ENCODE measurements around the gene SRRM4. TPM values are rescaled to one million over a fixed set of nuclear protein-coding genes. Genes with fewer than 3 reads are reported as not detected.
"Not testable (repeated sequence)": the region's sequence is repeated elsewhere in the genome, so short reads cannot be mapped to it uniquely, and the experiment has no call there.

Gene SRRM4
- total and polyA plus RNA-seq, 2 experiments from 2014 or later: 0.21 to 0.46 TPM

- no peaks in the 10 kb centered on the region for H3K27me3 ChIP-seq
- H3K9me3 ChIP-seq (ENCODE audit: low read depth): no peaks in the 10 kb centered on the region
- peak in 1 of 2 donors; percentile 41 for DNase-seq (ENCODE audit: low read depth in 1 of 2, low spot score in 1 of 2)
- no peak overlapping the region for H3K27ac ChIP-seq
- no peak for TF ChIP-seq CTCF (IDR thresholded peaks at IDR 0.05; ENCODE audit: low read depth, low read length)
- H3K36me3 ChIP-seq: no peaks in the 10 kb centered on the region
- peaks cover 9% of the 10 kb centered on the region for H3K4me1 ChIP-seq (ENCODE audit: low read depth)
- H3K4me3 ChIP-seq: no peak overlapping the region
Measured at GRCh38 chr12:119096429-119097202, 115.3 kb downstream of the SRRM4 start.

- H3K27me3 ChIP-seq: no peaks in the 10 kb centered on the region
- no peak for DNase-seq (ENCODE audit: low read depth in 1 of 2, low spot score in 1 of 2)
- no peak overlapping the region for H3K4me3 ChIP-seq
- no peaks in the 10 kb centered on the region for H3K36me3 ChIP-seq
- peaks cover 6% of the 10 kb centered on the region for H3K4me1 ChIP-seq (ENCODE audit: low read depth)
- no peaks in the 10 kb centered on the region for H3K9me3 ChIP-seq (ENCODE audit: low read depth)
- H3K27ac ChIP-seq: peak overlapping the region; percentile 2
- no peak for TF ChIP-seq CTCF (IDR thresholded peaks at IDR 0.05; ENCODE audit: low read depth, low read length)
Measured at GRCh38 chr12:119100933-119101332, 119.6 kb downstream of the SRRM4 start.

- H3K27me3 ChIP-seq: no peaks in the 10 kb centered on the region
- peaks cover 6% of the 10 kb centered on the region for H3K4me1 ChIP-seq (ENCODE audit: low read depth)
- no peak overlapping the region for H3K27ac ChIP-seq
- H3K9me3 ChIP-seq (ENCODE audit: low read depth): no peaks in the 10 kb centered on the region
- no peak for DNase-seq (ENCODE audit: low read depth in 1 of 2, low spot score in 1 of 2)
- no peak overlapping the region for H3K4me3 ChIP-seq
- no peaks in the 10 kb centered on the region for H3K36me3 ChIP-seq
- TF ChIP-seq CTCF (IDR thresholded peaks at IDR 0.05; ENCODE audit: low read depth, low read length): no peak
Measured at GRCh38 chr12:119102274-119102673, 120.9 kb downstream of the SRRM4 start.

- H3K9me3 ChIP-seq (ENCODE audit: low read depth): no peaks in the 10 kb centered on the region
- H3K4me1 ChIP-seq (ENCODE audit: low read depth): peaks cover 6% of the 10 kb centered on the region
- no peaks in the 10 kb centered on the region for H3K36me3 ChIP-seq
- TF ChIP-seq CTCF (IDR thresholded peaks at IDR 0.05; ENCODE audit: low read depth, low read length): no peak
- no peak for DNase-seq (ENCODE audit: low read depth in 1 of 2, low spot score in 1 of 2)
- H3K27me3 ChIP-seq: no peaks in the 10 kb centered on the region
- H3K27ac ChIP-seq: no peak overlapping the region
- no peak overlapping the region for H3K4me3 ChIP-seq
Measured at GRCh38 chr12:119102714-119103113, 121.4 kb downstream of the SRRM4 start.

GRCh38 chr12:119104969-119105368, 123.6 kb downstream of the SRRM4 start:
- H3K4me1 ChIP-seq (ENCODE audit: low read depth); H3K4me3 ChIP-seq; DNase-seq (ENCODE audit: low read depth in 1 of 2, low spot score in 1 of 2); H3K9me3 ChIP-seq (ENCODE audit: low read depth); H3K27ac ChIP-seq; H3K27me3 ChIP-seq; H3K36me3 ChIP-seq: not testable (repeated sequence)

GRCh38 chr12:119113496-119113986, 132.2 kb downstream of the SRRM4 start:
- TF ChIP-seq CTCF (IDR thresholded peaks at IDR 0.05; ENCODE audit: low read depth, low read length): no peak
- peaks cover 5% of the 10 kb centered on the region for H3K4me1 ChIP-seq (ENCODE audit: low read depth)
- no peaks in the 10 kb centered on the region for H3K27me3 ChIP-seq
- H3K9me3 ChIP-seq (ENCODE audit: low read depth): no peaks in the 10 kb centered on the region
- no peaks in the 10 kb centered on the region for H3K36me3 ChIP-seq
- DNase-seq (ENCODE audit: low read depth in 1 of 2, low spot score in 1 of 2): no peak
- no peak overlapping the region for H3K27ac ChIP-seq
- no peak overlapping the region for H3K4me3 ChIP-seq
